Head of caudate nucleus (tissue), 42 donors: ENCODE measurements around the gene CCDC40.
"Not testable (repeated sequence)": the region's sequence is repeated elsewhere in the genome, so short reads cannot be mapped to it uniquely, and the experiment has no call there.

Source experiments
- DNase-seq, 42 donors: peaks; one replicate each; pipeline versions ENCODE4 v3.0.0 to v3.0.0-alpha.2; 2020 to 2021; ENCODE audit warnings: mixed read lengths in 7 of 42
- intact Hi-C: fragments of 100-400 bp; cut with DNase I; formaldehyde crosslinking; loops from one replicate; pipeline ENCODE4 v1.15.0; 2022

Gene CCDC40

GRCh38 chr17:80065478-80066170 is 29.2 kb downstream of the CCDC40 start:
- intact Hi-C loops = no loop called here
- DNase-seq = no peak

GRCh38 chr17:80067393-80067986 is 31.0 kb downstream of the CCDC40 start:
- no peak for DNase-seq
- intact Hi-C loops = no loop called here

DNA sequence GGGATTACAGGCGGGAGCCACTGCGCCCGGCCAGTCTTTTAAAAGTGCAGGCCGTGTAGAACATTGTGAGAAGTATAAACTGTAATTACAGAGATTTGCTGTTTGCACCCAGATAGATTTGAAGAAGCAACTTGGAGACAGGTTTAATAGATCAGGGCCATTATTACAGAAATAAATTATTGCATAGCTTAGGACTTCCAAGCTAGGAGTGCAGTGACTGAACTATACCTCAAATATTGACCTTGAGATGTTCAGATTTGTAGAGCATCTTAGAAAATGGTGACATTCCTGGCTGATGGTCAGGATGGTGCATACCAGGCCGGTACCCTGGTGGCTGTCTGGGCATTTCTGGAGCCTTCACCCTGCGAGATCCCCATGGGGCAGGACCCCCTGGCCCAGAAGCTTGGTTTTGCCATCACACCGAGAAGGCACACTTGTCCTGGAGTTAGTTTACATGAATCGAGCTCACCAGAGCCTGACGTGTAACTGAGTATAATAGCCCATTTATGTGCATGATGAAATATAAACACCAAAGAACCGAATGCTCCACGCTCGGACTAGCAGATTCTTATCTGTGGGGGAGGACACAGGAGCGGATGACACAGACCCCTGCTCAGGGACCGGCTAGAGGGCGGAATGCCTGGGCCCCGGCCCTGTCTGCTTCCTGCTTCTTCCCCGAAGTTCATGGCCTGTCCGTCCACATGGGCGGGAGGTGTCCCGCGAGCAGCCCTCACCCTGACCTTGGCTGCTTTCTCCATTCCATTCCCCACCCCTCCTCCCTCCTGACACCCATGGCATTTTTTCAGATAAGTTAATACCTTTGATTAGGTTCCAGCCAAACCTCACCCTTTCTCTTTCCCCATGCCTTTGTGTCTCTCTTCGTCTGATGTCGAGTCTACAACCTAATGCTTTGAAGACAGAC is 32.1 kb downstream of the CCDC40 start:
- intact Hi-C loops = no loop called here
- no peak for DNase-seq

GRCh38 chr17:80070375-80071115 is 34.1 kb downstream of the CCDC40 start:
- no peak for DNase-seq
- intact Hi-C loops = no loop called here

DNA sequence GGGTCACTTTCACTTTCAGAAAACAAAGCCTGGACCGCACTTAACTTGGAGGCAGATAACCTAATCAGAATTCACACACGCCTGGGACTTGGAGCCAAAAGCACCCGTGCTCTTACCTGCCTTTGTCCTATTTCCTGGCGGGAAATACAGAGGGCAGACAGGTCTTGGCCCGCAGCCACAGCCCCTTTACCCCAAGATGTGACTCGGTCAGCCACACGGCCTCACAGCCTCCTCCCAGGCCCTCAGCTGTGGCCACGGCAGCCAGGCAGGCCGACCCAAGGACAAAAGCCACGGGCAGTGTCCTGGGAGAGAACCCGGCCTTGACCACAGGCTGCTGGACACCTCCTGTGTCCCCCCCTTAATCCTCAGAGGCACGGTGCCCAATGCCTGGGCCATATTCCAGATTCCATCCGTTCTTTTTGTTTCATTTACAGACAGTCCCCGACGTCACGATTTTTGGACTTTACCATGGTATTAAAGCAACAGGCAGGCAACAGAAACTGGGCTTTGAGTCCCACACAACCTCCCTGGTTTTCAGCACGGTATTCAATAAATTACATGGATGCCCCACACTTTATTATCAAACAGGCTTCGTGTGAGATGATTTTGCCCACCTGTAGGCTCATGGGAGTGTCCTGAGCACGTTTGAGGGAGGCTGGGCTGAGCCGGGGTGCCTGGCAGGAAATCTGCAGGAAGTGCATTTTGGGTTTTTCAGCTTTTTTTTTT is 34.8 kb downstream of the CCDC40 start:
- peak in 34 of 42 donors; percentile 12 to 70 (median 39) for DNase-seq
- intact Hi-C loops = no loop called here

DNA sequence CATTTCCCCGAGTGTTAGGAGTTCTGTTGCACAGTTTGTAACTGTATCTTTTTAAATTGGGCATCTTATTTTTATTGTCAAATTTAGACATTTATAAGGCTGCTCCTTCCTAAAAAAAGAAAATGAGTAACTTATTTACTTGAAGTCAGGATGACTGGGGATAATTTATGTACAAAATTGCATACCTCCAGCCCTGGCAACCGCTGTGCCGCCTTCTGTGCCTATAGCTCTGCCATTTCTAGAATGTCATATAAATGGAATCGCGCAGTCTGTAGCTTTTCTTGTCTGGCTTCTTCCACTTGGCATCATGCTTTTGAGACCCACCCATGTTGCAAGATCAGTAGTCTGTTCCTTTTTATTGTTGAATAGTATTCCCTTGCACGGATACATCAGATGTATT is 36.0 kb downstream of the CCDC40 start:
- intact Hi-C loops = no loop called here
- no peak for DNase-seq

DNA sequence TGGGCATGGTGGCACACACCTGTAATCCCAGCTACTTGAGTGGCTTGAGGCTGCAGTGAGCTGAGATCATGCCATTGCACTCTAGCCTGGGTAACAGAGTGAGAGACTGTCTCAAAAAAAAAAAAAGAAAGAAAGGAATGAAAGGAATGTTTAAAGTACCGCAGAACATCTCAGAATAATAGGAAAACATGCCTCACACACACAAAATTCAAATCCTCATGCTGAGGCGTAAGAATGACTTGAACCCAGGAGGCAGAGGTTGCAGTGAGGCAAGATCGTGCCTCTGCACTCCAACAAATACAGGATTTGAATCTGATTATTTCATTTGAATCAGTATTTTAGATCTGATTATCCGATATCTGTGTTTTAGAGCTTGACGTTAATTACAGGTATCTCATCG is 43.6 kb downstream of the CCDC40 start:
- intact Hi-C loops = no loop called here
- DNase-seq = no peak

DNA sequence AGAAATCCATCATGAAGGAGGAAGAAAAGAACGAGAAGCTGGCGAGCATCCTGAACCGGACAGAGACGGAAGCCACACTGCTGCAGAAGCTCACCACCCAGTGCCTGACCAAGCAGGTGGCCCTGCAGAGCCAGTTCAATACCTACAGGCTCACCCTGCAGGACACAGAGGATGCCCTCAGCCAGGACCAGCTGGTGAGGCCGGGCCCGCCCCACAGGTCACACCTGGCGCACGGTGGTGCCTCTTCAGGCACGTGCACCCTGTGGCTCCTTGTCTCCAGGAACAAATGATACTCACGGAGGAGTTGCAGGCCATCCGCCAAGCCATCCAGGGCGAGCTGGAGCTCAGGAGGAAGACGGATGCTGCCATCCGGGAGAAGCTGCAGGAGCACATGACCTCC is 45.2 kb downstream of the CCDC40 start:
- DNase-seq = no peak
- intact Hi-C loops = no loop called here

DNA sequence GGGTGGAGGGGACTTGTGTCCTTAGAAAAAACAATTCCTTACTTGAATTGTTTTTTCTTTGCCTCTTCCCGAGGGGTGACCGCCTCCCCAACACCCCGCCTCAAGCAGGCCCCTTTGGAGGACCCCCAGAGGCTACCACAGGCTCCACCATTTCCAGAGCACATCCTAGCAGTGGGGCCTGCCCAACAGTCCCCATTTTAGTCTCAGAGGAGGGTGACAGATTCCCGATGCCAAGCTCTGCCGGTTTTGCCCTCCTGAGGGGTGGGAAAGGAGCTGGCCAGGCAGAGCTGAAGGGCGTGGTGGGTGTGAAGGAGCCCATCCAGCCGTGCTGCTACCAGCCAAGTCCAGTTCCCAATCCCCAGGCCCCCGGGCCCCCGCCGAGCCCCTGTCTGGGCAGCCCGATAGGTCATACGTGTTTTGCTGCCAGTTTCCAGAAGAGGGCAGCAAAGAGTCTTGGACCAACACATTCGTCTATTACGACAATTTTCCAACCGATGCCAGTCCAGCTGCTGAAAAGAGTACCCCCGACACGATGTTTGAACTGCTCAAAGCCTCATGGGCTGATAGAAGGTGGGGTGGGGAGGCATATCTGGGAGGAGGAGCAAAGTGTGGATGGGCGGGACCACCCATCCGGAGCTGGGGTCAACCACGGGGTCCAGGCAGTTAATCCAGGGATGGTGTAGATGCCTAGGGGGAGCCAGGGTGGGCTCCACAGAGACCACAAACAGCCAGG is 46.1 kb downstream of the CCDC40 start:
- DNase-seq = peak in 36 of 42 donors; percentile 44 to 85 (median 66)
- intact Hi-C loops = no loop called here

GRCh38 chr17:80083136-80083661 is 46.8 kb downstream of the CCDC40 start:
- DNase-seq = no peak
- intact Hi-C loops = no loop called here

DNA sequence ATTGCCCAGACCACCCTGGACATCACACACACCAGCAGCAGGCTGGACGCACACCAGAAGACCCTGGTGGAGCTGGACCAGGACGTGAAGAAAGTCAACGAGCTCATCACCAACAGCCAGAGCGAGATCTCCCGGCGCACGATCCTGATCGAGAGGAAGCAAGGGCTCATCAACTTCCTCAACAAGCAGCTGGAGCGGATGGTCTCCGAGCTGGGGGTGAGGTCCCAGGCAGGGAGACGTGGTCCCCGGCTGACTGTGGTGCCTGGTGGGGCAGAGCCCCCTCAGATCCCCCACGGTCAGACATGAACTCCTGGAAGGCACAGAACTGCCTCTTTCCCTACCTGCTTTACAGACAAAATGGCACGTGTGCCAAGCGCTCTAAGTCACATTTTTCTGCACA is 48.3 kb downstream of the CCDC40 start:
- intact Hi-C loops = no loop called here
- no peak for DNase-seq

- DNase-seq = no peak
- intact Hi-C loops = no loop called here
Observed at GRCh38 chr17:80086081-80086480, 49.6 kb downstream of the CCDC40 start.

- DNase-seq = no peak
- intact Hi-C loops = no loop called here
Observed at GRCh38 chr17:80086616-80087015, 50.2 kb downstream of the CCDC40 start.

GRCh38 chr17:80087346-80088265 is 51.2 kb downstream of the CCDC40 start:
- DNase-seq = no peak
- intact Hi-C loops = no loop called here

- DNase-seq = no peak
- intact Hi-C loops = loop anchor here (10.0 kb wide), 1 partner anchor 115 kb away; no protein-coding TSS in a partner anchor
Observed at GRCh38 chr17:80089762-80090161, 53.3 kb downstream of the CCDC40 start.

- DNase-seq = not testable (repeated sequence)
- intact Hi-C loops = loop anchor here (10.0 kb wide), 1 partner anchor 115 kb away; no protein-coding TSS in a partner anchor
Observed at GRCh38 chr17:80090164-80090563, 53.7 kb downstream of the CCDC40 start.

DNA sequence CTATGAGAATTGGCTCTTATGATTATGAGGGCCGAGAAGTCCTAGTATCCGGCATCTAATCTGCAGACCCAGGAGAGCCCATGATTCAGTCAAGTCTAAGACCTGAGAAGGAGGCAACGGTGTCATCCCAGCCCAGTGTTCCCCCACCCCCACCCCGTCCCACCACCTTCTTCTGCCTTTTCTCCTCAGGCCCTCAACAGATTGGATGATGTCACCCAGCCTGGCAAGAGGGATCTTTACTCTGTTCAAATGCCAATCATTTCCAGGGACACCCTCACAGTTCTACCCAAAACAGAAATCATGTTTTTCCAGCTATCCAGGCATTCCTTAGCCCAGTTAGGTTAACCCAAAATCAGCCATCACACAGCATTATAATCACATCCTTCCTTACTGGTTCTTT is 54.9 kb downstream of the CCDC40 start:
- DNase-seq = no peak
- intact Hi-C loops = loop anchor here (10.0 kb wide), 1 partner anchor 113 kb away; no protein-coding TSS in a partner anchor
